NB4 (cell line): Measurements from ENCODE around the gene IP6K1.

Experiments
- CTCF ChIP-seq: IDR thresholded peaks from one replicate; pipeline ENCODE4 v1.5.1; 2012; ENCODE audit warnings: low read depth, low read length
- MYC ChIP-seq: IDR thresholded peaks from 2 replicates; pipeline ENCODE4 v1.6.1; 2011; ENCODE audit warnings: low read depth, low read length
- POLR2A ChIP-seq: IDR thresholded peaks from 2 replicates; pipeline ENCODE4 v1.6.1; 2011; ENCODE audit warnings: mild to moderate bottlenecking; ENCODE audit not compliant: insufficient read length; ENCODE audit errors: extremely low read depth
- TF ChIP-seq, protein P1 (sequence below): IDR thresholded peaks from 2 replicates; pipeline ENCODE4 v1.6.1; 2011; ENCODE audit warnings: low read depth, low read length

DNA sequence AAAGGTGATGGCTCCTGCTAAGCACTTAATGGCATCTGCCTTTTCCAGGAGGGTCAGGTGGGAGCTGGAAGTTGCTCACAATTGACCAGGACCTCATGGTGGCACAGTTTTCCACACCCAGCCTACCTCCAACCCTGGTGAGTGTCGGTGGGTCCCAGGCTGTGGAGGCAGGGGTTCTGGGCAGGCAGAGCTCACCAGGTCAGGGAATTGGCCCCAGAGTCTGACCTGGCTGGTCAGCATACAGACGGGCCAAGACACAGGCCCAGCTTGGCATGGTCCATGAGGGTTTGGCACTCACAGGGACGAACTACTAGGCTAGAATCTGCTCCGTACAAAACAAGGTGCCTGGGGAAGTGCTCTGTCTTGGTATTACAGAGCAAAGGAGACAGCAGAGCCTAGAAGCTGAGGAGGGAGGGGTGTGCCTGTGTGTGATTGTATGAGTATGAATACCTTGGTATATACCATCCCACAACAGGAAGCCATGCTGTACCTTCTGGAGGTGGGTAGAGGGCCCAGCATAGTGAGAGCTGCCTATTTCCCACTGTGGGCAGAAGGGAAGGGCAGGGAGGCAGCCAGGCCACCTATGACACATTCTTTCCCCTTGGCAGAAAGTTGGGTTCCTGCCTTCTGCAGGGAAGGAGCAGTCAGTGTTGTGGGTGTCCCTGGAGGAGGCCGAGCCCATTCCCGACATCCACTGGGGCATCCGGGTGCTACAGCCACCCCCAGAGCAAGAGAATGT is 105.7 kb downstream of the IP6K1 start:
- TF ChIP-seq POLR2A (no peak), CTCF (no peak), MYC (no peak)
- TF ChIP-seq, protein P1, sequence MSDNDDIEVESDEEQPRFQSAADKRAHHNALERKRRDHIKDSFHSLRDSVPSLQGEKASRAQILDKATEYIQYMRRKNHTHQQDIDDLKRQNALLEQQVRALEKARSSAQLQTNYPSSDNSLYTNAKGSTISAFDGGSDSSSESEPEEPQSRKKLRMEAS, result no peak
